GM12878 (cell line): Measurements from ENCODE around the gene MED13L. TPM values are rescaled to one million over a fixed set of nuclear protein-coding genes. Genes with fewer than 3 reads are reported as not detected.
A peak's percentile ranks its signal among the peaks of the same experiment; 100 is the strongest.

ENCODE experiments used
- ATAC-seq: fragments of 200-7000 bp; cut with Tn5 transposase; 3 replicates; pipeline ENCODE4 v1.9.1; 2020; ENCODE audit warnings: mild to moderate bottlenecking, moderate library complexity
- BruUV-seq: library from RNA; stranded (reverse); fragments of 400-500 nt; replicated peaks from 2 replicates; lab custom pipeline; 2021; lab: Mats Ljungman, UMichigan
- CTCF ChIA-PET: fragments of 300-600 bp; sonication (Branson Sonifier 250); formaldehyde crosslinking; extraction: SDS; loops from one replicate; lab custom pipeline; 2021; ENCODE audit warnings: inconsistent platforms; lab: Yijun Ruan, JAX
- POLR2A ChIA-PET: fragments of 350-600 bp; formaldehyde crosslinking; extraction: SDS; loops from one replicate; lab custom pipeline; 2021; ENCODE audit warnings: inconsistent platforms; lab: Charles Lee
- RAD21 ChIA-PET: fragments of 300-600 bp; sonication (Branson Sonifier 250); formaldehyde crosslinking; loops from one replicate; lab custom pipeline; 2023; ENCODE audit warnings: antibody characterized with exemption; ENCODE audit not compliant: unreplicated experiment; lab: Charles Lee
- SMC1A ChIA-PET: fragments of 300-600 bp; sonication (Branson Sonifier 250); formaldehyde crosslinking; loops from one replicate; lab custom pipeline; 2023; ENCODE audit not compliant: unreplicated experiment, uncharacterized antibody; lab: Charles Lee
- DNase-seq: peaks from one replicate; pipeline ENCODE4 v3.0.0-alpha.2; 2011; ENCODE audit warnings: low read depth, low spot score
- FAIRE-seq: peaks from 3 replicates; lab custom pipeline; 2011; peaks lifted over from hg19 to GRCh38; lab: Jason Lieb, UNC
- H2AFZ ChIP-seq: 2 replicates; pipeline ENCODE4 v1.6.0; 2011; ENCODE audit warnings: low read depth, low read length, control low read depth; ENCODE audit not compliant: control insufficient read depth
- H3K27ac ChIP-seq: 2 replicates; pipeline ENCODE4 v1.5.1; 2011; ENCODE audit warnings: control low read depth; ENCODE audit not compliant: control insufficient read depth, insufficient read depth
- H3K27me3 ChIP-seq, 2 experiments: replicated peaks in 1 of 2; 2 replicates each; pipeline versions ENCODE4 v1.6.0 to v1.6.1; 2011; ENCODE audit warnings: low read length in 1 of 2; ENCODE audit not compliant: control insufficient read depth in 2 of 2, insufficient read depth in 2 of 2
- H3K36me3 ChIP-seq, 2 experiments: 2 replicates each; pipeline ENCODE4 v1.5.1; 2011; ENCODE audit warnings: low read length in 1 of 2; ENCODE audit not compliant: control insufficient read depth in 2 of 2, insufficient read depth in 2 of 2
- H3K4me1 ChIP-seq: 2 replicates; pipeline ENCODE4 v1.6.1; 2011; ENCODE audit warnings: mild to moderate bottlenecking, low read length, moderate library complexity, mixed read lengths; ENCODE audit not compliant: control insufficient read depth, insufficient read depth
- H3K4me2 ChIP-seq: 2 replicates; pipeline ENCODE4 v1.6.0; 2011; ENCODE audit warnings: control low read depth; ENCODE audit not compliant: control insufficient read depth, insufficient read depth
- H3K4me3 ChIP-seq: fragments of 200-600 bp; sonication (generic); 2 replicates; pipeline ENCODE4 v1.5.1; 2016
- H3K79me2 ChIP-seq: 2 replicates; pipeline ENCODE4 v1.6.0; 2011; ENCODE audit warnings: low read length; ENCODE audit not compliant: control insufficient read depth, insufficient read depth
- H3K9ac ChIP-seq: 2 replicates; pipeline ENCODE4 v1.8.0; 2011; ENCODE audit warnings: low read length, control low read depth, mixed read lengths; ENCODE audit not compliant: control insufficient read depth, insufficient read depth
- H3K9me3 ChIP-seq: replicated peaks from 3 replicates; pipeline ENCODE4 v1.5.1; 2011; ENCODE audit warnings: mild to moderate bottlenecking, low read length; ENCODE audit not compliant: control insufficient read depth, insufficient read depth
- H4K20me1 ChIP-seq: 2 replicates; pipeline ENCODE4 v1.6.0; 2011; ENCODE audit not compliant: control insufficient read depth, insufficient read depth
- BRCA1 ChIP-seq: IDR thresholded peaks from 2 replicates; pipeline ENCODE4 v1.6.1; 2011; ENCODE audit warnings: low read depth, low read length, improper control_type of control experiment
- CBX5 ChIP-seq: sonication (generic); IDR thresholded peaks from 2 replicates; pipeline ENCODE4 v1.6.1; 2016; ENCODE audit warnings: low read depth, moderate library complexity, mild to moderate bottlenecking, inconsistent platforms
- CHD2 ChIP-seq: IDR thresholded peaks from 2 replicates; pipeline ENCODE4 v1.6.1; 2011; ENCODE audit warnings: low read depth, low read length, improper control_type of control experiment, borderline replicate concordance
- HDAC2 ChIP-seq: fragments of 200-600 bp; sonication (generic); IDR thresholded peaks from 2 replicates; pipeline ENCODE4 v1.6.1; 2017
- IRF4 ChIP-seq: IDR thresholded peaks from 2 replicates; pipeline ENCODE4 v1.6.1; 2011; ENCODE audit warnings: low read depth, low read length
- MEF2B ChIP-seq: fragments of 450-650 bp; IDR thresholded peaks from 2 replicates; pipeline ENCODE4 v1.6.1; 2018; ENCODE audit warnings: mild to moderate bottlenecking, moderate library complexity; ENCODE audit not compliant: partially characterized antibody, poor library complexity, severe bottlenecking
- PML ChIP-seq: IDR thresholded peaks from 2 replicates; pipeline ENCODE4 v1.6.1; 2012; ENCODE audit warnings: low read length, inconsistent platforms
- POLR2A ChIP-seq: IDR thresholded peaks from 2 replicates; pipeline ENCODE4 v1.6.1; 2011; ENCODE audit warnings: low read depth, mild to moderate bottlenecking, low read length
- SIX5 ChIP-seq: IDR thresholded peaks from 2 replicates; pipeline ENCODE4 v1.6.1; 2011; ENCODE audit warnings: mild to moderate bottlenecking, low read depth, low read length, moderate library complexity; ENCODE audit not compliant: severe bottlenecking
- SPI1 ChIP-seq: IDR thresholded peaks from 2 replicates; pipeline ENCODE4 v1.6.1; 2011; ENCODE audit warnings: low read depth, mild to moderate bottlenecking, low read length, moderate library complexity, borderline replicate concordance; ENCODE audit not compliant: insufficient read depth
- SREBF1 ChIP-seq: IDR thresholded peaks from 2 replicates; pipeline ENCODE4 v1.6.1; 2012; ENCODE audit warnings: mild to moderate bottlenecking, low read length
- STAT1 ChIP-seq: fragments of 450-650 bp; conservative IDR thresholded peaks from 2 replicates; pipeline ENCODE4 v1.6.1; 2014; ENCODE audit warnings: antibody characterized with exemption, mild to moderate bottlenecking
- ZNF622 ChIP-seq: fragments of 450-650 bp; IDR thresholded peaks from 2 replicates; pipeline ENCODE4 v1.6.1; 2017; ENCODE audit warnings: mild to moderate bottlenecking, inconsistent platforms
- WGBS: methylation state at CpG from one replicate; pipeline ENCODE4 v1.1.6; 2016; ENCODE audit warnings: low lambda C conversion rate; ENCODE audit not compliant: insufficient replicate concordance, insufficient coverage; ENCODE audit errors: missing lambda C conversion rate; 5-methylcytosine and 5-hydroxymethylcytosine counted together
- in situ Hi-C: fragments of 300-500 bp; cut with MboI; formaldehyde crosslinking; loops from 9 replicates; pipeline ENCODE4 v1.14.3; 2018; ENCODE audit warnings: mixed read lengths
- intact Hi-C: fragments of 100-400 bp; cut with micrococcal nuclease; formaldehyde crosslinking; loops from one replicate; pipeline ENCODE4 v1.14.2; 2022; ENCODE audit not compliant: unreplicated experiment
- polyA plus RNA-seq, 11 experiments: library from polyadenylated mRNA; depleted of rRNA in 4 of 11; unstranded in 6 of 11; stranded (reverse) in 5 of 11; fragments of >200 nt; fragmentation: Nextera tagmentation in 4 of 11; fragmentation: Illumina TruSeq in 1 of 11; extraction: Ambion mirVana in 4 of 11; extraction: Trizol in 1 of 11; gene quantifications; 1 replicate in 1 of 11; 2 replicates in 10 of 11; pipeline versions ENCODE4 v1.2.1 to v1.2.3, GENCODE V29; 2011 to 2016; ENCODE audit warnings: inconsistent platforms in 2 of 11, missing spikeins in 2 of 11, low read depth in 1 of 11
- total RNA-seq, 4 experiments: library from RNA; depleted of rRNA in 3 of 4; stranded (reverse); fragments of >200 nt in 3 of 4; fragmentation: Illumina TruSeq in 1 of 4; extraction: Trizol in 1 of 4; gene quantifications; 2 replicates each; pipeline versions ENCODE4 v1.2.1 to v1.2.3, GENCODE V29; 2013 to 2021
- TF ChIP-seq, protein P1 (sequence below): fragments of 450-650 bp; IDR thresholded peaks from 2 replicates; pipeline ENCODE4 v1.6.1; 2016; ENCODE audit warnings: mild to moderate bottlenecking, moderate library complexity, borderline replicate concordance
- TF ChIP-seq, protein P2 (sequence below): IDR thresholded peaks from 2 replicates; pipeline ENCODE4 v1.6.1; 2012; ENCODE audit warnings: low read depth, low read length, improper control_type of control experiment
- TF ChIP-seq, protein P3 (sequence below): IDR thresholded peaks from 2 replicates; pipeline ENCODE4 v1.6.1; 2011; ENCODE audit warnings: low read depth, low read length, improper control_type of control experiment, borderline replicate concordance

MED13L gene
- total and polyA plus RNA-seq, 10 of the 15 experiments (the other 5 are each of a cell fraction or from before 2014, with no cell fraction given): 3.7 to 30.1 (median 9.1) TPM

DNA sequence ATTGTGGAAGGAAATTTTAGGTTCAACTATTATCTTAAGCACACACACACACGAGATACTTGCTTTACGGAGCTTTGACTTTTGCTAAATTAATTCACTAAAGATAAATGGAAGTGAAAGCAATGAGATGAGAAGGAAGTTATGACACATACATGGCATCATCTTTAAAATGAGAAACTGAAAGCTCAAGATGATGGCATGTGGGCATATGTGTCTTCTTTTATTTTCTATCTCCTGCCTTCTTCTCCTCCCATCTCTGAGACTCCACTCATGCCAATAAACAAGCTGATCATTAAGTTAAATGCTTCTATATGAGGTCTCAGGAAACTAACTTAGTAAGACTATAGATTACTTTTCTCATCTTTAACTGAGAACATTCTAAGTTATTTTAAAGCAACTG is 216.7 kb downstream of the MED13L start (continued):
- TF ChIP-seq, protein P1, sequence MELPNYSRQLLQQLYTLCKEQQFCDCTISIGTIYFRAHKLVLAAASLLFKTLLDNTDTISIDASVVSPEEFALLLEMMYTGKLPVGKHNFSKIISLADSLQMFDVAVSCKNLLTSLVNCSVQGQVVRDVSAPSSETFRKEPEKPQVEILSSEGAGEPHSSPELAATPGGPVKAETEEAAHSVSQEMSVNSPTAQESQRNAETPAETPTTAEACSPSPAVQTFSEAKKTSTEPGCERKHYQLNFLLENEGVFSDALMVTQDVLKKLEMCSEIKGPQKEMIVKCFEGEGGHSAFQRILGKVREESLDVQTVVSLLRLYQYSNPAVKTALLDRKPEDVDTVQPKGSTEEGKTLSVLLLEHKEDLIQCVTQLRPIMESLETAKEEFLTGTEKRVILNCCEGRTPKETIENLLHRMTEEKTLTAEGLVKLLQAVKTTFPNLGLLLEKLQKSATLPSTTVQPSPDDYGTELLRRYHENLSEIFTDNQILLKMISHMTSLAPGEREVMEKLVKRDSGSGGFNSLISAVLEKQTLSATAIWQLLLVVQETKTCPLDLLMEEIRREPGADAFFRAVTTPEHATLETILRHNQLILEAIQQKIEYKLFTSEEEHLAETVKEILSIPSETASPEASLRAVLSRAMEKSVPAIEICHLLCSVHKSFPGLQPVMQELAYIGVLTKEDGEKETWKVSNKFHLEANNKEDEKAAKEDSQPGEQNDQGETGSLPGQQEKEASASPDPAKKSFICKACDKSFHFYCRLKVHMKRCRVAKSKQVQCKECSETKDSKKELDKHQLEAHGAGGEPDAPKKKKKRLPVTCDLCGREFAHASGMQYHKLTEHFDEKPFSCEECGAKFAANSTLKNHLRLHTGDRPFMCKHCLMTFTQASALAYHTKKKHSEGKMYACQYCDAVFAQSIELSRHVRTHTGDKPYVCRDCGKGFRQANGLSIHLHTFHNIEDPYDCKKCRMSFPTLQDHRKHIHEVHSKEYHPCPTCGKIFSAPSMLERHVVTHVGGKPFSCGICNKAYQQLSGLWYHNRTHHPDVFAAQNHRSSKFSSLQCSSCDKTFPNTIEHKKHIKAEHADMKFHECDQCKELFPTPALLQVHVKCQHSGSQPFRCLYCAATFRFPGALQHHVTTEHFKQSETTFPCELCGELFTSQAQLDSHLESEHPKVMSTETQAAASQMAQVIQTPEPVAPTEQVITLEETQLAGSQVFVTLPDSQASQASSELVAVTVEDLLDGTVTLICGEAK: no peak
- TF ChIP-seq HDAC2: no peak

DNA sequence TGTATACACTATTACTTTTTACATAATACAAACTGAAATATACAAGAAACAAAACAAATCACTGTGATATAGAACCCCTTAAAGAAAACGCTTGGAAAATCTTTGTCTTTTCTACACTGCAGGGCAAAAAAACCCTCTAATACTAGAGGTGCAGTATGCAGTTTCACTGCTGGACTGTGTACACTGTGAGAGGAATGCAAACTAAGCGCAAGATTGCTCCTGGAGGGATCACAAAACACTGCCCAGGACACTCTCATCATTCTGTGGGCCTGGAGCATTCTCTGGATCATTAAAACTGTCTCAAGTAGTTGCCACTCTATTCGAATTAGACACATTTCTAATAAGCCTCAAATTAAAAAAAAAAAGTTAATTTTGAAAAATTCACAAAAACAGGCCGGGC is 217.6 kb downstream of the MED13L start:
- intact Hi-C loops: no loop called here
- Histone ChIP-seq H3K4me3 (peak overlapping the region; percentile 54; the same call in 1 of the 2 replicates), H3K79me2 (no peaks in the 10 kb centered on the region), H2AFZ (no peak overlapping the region; the same call in 1 of the 2 replicates), H3K4me1 (no peaks in the 10 kb centered on the region), H3K27ac (no peak overlapping the region; the same call in 1 of the 2 replicates), H3K9me3 (no peaks in the 10 kb centered on the region), H3K4me2 (peak overlapping the region; percentile 69; the same call in 1 of the 2 replicates), H3K27me3 (no peaks in the 10 kb centered on the region), H4K20me1 (no peaks in the 10 kb centered on the region)
- ATAC-seq (peak; percentile 28), FAIRE-seq (no peak), DNase-seq (no peak)
- RAD21 ChIA-PET: no interaction called here
- WGBS: 65% methylated on average over 4 of the region's 4 CpGs
- CTCF ChIA-PET: interaction anchor here (1.7 kb wide), 1 partner anchor 9 kb away, joined by 5 read pairs; no protein-coding TSS in a partner anchor
- SMC1A ChIA-PET: no interaction called here
- in situ Hi-C loops: no loop called here
- POLR2A ChIA-PET: no interaction called here
- no TSS peak for BruUV-seq
- no peak for TF ChIP-seq CBX5
- TF ChIP-seq MEF2B: no peak
- TF ChIP-seq POLR2A: no peak
- TF ChIP-seq, protein P2, sequence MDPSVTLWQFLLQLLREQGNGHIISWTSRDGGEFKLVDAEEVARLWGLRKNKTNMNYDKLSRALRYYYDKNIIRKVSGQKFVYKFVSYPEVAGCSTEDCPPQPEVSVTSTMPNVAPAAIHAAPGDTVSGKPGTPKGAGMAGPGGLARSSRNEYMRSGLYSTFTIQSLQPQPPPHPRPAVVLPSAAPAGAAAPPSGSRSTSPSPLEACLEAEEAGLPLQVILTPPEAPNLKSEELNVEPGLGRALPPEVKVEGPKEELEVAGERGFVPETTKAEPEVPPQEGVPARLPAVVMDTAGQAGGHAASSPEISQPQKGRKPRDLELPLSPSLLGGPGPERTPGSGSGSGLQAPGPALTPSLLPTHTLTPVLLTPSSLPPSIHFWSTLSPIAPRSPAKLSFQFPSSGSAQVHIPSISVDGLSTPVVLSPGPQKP: no peak
- TF ChIP-seq ZNF622: no peak
- no peak for TF ChIP-seq IRF4
- TF ChIP-seq CHD2: no peak
- TF ChIP-seq SIX5: no peak
- TF ChIP-seq, protein P3, sequence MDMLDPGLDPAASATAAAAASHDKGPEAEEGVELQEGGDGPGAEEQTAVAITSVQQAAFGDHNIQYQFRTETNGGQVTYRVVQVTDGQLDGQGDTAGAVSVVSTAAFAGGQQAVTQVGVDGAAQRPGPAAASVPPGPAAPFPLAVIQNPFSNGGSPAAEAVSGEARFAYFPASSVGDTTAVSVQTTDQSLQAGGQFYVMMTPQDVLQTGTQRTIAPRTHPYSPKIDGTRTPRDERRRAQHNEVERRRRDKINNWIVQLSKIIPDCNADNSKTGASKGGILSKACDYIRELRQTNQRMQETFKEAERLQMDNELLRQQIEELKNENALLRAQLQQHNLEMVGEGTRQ: no peak
- TF ChIP-seq SREBF1: no peak
- no peak for TF ChIP-seq SPI1
- no peak for TF ChIP-seq BRCA1
- no peak for TF ChIP-seq PML
- no peak for TF ChIP-seq STAT1
- TF ChIP-seq, all 136 proteins: peak for 0
- Histone ChIP-seq H3K9ac (no peak overlapping the region), H3K36me3 (no peaks in the 10 kb centered on the region)
